Peyer's patch (tissue), 4 donors: ENCODE results near the gene BBS9.

Experiments
- CTCF ChIP-seq, 6 experiments: fragments of 450-650 bp in 4 of 6; fragments of 200-600 bp in 2 of 6; sonication (generic) in 1 of 6; IDR thresholded peaks; one replicate each; pipeline ENCODE4 v1.5.1; 2017 to 2019; ENCODE audit warnings: antibody characterized with exemption in 6 of 6, mild to moderate bottlenecking in 3 of 6, moderate library complexity in 1 of 6
- POLR2A ChIP-seq, 2 donors: fragments of 450-650 bp; IDR thresholded peaks; one replicate each; pipeline ENCODE4 v1.5.1; 2017; ENCODE audit warnings: antibody characterized with exemption in 2 of 2, mild to moderate bottlenecking in 2 of 2, moderate library complexity in 2 of 2

- TF ChIP-seq CTCF (IDR thresholded peaks at IDR 0.05) (no peak), POLR2A (IDR thresholded peaks at IDR 0.05) (no peak)
These were observed 243.8 kb downstream of the BBS9 start for GRCh38 chr7:33373195-33373594.
